HG03571 (cell line): ENCODE measurements around the gene FOXF2.

Experiments used
- ATAC-seq: cut with Tn5 transposase; IDR thresholded peaks from one replicate; pipeline ENCODE4 v1.9.1; 2021; ENCODE audit not compliant: unreplicated experiment

The FOXF2 gene

DNA sequence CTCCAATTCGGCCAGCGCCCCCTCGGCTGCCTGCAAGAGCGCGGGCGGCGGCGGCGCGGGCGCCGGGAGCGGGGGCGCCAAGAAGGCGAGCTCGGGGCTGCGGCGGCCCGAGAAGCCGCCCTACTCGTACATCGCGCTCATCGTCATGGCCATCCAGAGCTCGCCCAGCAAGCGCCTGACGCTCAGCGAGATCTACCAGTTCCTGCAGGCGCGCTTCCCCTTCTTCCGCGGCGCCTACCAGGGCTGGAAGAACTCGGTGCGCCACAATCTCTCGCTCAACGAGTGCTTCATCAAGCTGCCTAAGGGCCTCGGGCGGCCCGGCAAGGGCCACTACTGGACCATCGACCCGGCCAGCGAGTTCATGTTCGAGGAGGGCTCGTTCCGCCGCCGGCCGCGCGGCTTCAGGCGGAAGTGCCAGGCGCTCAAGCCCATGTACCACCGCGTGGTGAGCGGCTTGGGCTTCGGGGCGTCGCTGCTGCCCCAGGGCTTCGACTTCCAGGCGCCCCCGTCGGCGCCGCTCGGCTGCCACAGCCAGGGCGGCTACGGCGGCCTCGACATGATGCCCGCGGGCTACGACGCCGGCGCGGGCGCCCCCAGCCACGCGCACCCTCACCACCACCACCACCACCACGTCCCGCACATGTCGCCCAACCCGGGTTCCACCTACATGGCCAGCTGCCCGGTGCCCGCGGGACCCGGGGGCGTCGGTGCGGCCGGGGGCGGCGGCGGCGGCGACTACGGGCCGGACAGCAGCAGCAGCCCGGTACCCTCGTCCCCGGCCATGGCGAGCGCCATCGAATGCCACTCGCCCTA is 963 bp downstream of the FOXF2 start:
- ATAC-seq, result no peak

DNA sequence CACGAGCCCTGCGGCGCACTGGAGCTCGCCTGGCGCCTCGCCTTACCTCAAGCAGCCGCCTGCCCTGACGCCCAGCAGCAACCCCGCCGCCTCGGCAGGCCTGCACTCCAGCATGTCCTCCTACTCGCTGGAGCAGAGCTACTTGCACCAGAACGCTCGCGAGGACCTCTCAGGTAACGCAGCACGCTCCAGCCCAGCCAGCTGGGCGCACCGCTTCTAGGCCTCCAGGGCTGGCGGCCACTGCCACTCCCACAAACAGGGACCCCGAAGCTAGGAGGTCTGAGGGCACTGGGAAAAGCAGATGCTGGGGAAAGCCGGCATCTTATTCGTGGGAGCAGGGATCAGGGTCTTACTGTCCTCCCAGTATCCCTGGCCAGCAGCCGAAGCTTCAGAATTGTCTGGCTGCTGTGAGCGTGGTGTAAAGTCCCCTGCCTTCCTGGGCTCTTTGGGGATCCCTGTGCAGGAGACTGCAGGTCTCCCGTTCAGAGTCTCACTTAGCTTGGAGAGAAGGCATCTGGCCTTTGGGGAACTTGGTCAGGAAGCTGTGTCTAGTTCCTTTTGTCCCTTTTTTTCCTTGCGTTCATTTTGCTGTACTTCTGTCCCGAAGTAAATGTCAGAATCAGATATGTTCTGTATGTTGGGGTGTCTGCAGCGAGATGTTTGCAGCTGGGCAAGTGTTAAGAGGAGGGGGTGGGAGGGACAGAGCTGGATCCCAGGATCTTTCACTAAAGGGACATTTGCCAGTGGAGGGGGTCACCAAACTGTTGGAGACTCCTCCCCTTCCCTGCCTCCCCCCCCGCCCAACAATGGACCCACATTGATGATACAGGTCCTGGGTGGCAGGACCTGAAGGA is 1.8 kb downstream of the FOXF2 start:
- no peak for ATAC-seq

DNA sequence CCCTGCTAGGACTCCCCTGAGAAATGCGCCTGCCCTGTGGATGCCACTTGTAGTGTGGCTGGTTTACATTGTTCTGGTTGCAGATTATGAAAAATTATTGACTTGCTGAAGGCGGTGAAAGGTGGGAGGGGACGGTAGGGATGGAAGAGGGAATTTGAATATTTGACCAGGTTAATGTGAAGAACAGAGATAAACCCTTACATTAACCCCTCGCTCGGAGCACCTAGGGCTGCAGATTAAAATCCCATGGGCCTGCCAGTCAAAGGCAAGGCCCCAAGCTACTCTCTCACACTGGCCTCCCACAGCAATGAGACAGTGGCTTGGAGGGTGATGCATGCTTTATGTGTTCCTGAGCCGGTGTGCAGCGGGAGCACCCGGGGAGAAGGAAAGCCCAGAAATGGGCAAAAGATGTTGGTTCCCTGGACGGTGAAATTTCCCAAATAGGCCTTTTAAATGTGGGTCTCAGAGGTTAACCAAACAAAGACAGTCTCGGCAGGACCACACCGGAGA is 2.5 kb downstream of the FOXF2 start:
- ATAC-seq, result no peak

DNA sequence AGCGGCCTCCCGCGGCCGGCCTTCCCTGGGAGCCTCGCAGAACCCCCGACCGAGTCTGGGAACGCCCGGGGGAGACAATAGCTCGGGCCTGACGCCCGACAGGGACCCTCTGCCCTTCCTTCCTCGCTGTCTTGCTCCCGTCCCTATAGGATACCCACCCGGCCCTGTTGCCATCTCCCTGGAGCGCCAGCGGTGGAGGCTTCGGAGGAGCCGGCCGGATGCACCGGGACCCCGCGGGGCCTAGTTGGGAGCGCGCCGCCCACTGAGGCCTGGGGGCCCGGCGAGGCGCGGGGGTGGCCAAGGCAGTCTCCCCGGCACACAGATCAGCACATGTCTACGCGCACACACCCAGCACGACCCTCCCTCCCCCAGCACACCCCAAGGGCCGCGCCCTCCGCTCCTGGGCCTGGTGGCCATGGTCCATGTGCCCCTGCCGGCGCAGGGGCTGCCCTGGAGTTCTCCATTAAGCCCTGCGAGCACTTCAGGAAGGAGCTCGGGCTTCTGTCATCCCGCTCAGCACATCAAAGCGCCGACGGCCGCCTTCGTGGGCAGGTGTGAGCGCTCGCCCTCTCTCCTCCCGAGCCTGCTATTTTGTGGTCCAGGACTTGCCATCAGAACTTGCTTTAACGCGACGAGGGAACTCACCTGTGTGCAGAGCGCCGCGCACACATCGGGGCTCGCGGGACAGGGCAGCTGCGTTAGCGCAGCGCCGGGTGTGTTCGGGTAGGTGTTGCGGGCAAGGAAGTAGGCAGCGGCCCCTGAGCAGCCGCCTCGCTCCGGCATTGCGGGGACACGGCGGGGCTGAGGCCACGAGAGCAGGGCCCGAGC is 3.7 kb downstream of the FOXF2 start:
- ATAC-seq, result no peak

GRCh38 chr6:1393641-1394283 is 4.4 kb downstream of the FOXF2 start:
- ATAC-seq, result no peak

DNA sequence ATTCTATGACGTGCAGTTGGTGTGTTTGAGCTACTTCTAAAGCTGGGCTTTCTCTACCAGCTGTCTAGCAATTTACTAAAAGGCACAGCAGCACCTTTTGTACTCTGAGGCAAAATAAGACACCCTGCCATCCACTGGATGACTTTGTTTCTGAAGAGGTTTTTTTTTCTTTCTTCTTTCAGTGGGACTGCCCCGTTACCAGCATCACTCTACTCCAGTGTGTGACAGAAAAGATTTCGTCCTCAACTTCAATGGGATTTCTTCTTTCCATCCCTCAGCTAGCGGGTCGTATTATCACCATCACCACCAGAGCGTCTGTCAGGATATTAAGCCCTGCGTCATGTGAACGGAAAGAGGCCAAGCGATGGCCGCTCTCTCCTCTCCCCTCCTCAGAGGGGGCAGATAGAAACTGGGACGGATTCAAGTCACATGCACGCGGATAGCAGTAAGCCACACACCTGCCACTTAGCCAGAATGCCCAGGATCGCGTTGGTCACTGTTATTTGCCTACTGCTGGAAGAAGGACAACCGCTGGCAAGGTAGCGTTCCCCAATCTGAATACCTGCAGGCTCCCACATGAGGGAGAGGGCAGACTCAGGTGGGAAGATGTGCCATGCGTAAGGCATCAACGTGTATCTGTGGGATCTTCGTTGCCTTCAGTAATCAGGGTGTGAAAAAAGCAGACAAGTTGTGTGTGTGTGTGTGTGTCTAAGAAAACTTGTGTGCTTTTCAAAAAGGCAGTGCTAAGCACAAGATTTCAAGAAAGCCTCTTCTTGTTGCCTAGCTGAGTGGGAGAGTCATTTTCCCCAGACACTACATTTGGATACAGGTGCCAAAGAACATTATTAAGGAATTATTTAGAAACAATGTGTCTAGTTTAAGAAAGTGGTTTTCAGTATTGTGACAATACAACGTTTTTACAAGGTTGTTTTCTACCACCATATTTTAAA is 5.4 kb downstream of the FOXF2 start:
- no peak for ATAC-seq

- ATAC-seq, result no peak
These were observed 6.1 kb downstream of the FOXF2 start for GRCh38 chr6:1395506-1395905.

DNA sequence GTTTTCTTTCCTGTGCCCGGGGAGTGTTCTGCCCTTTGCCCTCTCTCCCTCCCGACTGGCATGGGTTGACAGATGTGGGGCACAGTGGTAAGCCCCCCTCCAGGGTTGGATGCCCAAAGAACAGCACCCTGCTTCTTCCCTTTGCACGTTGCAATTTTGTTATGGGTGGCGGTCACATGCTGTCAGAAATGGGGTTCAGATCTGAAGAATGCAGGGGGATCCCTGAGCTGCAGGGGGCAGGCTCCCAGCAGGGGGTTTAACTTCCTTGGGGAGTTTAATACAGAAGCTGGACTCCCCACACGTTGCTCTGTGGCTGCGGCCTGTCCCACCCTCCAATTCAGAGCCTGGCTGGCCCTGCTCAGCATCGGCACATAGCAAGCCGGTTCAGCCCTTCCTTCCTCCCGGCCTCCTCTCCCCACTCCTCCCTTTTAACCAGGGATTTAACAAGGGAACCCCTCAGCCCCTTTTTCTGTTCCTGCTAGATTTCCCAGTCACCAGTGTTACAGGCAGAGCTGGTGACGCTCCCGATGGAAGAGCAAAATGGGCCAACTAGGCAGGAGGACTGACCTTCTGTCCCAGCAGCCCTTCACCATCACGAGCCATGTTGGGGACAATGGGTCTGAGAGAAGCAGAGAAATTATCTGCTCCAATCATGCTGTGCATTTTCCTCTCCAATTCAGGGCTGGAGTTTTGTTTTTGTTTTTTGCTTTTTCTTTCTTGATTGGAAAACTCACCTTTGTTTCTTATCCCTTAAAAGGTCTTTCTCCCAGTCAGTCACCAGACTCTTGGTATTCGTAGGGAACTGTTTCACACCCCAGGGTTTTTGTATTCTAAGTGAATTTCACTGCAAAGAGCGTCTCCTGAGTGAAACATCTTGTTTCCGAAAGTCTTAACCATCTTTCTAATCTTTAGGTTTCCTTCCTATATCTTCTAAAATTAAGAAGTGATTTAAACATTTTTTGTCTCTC is 6.8 kb downstream of the FOXF2 start:
- ATAC-seq, result no peak

DNA sequence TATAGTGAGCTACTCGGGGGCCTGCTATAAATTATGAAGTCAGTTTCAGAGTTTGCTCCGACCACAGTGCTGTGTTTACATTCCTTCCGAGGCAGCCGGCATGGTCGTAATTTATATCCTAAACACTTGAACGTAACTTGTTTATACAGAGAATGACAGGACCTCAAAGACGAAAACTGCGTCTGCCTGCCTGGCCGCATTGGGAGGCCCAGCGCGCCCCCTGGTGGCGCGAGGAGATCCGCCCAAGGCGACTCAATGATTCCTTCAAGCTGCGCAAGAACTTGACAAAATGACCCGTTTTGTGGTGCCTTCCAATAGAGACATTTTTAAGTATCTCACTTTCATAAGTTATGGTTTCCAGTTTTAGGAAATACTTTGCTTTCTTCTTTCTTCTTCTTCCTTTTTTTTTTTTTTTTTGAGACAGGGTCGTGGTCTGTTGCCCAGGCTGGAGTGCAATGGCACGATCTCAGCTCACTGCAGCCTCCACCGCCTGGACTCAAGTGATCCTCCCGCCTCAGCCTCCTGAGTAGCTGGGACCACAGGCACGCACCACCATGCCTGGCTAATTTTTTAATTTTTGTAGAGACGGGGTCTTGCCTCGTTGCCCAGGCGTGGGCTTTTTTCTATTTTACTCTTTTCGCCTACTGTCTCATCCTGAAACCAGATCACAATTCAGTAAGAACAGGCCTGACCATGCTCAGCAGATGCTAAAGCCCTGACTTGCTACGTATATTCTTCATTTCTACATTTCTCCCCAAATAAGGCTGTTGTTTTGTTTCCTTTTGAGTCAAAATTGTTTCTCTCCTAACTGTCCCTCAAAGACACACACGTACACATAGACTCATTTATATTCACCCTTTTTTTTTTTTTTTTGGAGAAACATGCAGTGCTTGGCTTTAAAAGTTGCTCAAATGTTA is 7.8 kb downstream of the FOXF2 start:
- ATAC-seq, result no peak

DNA sequence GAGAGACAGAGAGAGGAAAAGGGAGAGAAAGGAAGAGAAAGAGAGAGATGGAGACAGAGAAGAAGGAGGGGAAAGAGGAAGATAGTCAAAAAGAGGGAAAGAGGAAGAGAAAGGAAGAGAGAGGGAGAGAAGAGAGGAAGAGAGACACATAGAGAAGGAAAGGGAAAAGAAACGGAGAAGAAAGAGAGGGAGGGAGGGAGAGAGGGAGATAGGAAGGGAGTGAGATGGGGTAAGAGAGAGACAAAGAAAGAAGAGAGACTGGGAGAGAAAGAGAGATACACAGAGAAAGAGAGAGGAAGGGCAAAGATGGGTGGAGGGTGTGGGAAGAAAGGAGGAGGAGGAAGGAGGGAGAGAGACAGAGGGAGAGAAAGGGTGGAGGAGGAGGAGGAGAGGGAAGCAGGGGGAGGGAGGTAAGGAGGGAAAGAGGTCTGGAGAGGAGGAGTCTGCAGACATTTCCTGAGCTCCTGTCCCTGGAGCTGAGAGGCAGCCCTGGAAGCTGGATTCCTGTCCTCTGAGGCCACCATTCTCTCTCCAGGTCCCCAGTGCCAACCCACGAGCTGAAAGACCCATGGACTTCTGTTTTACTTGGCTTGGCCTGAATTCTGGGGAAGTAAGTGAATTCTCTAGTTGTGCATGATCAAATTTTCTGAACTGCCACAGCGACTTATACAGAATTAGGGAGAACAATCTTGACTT is 9.9 kb downstream of the FOXF2 start:
- no peak for ATAC-seq

- no peak for ATAC-seq
These were observed 10.9 kb downstream of the FOXF2 start for GRCh38 chr6:1400126-1400850.

DNA sequence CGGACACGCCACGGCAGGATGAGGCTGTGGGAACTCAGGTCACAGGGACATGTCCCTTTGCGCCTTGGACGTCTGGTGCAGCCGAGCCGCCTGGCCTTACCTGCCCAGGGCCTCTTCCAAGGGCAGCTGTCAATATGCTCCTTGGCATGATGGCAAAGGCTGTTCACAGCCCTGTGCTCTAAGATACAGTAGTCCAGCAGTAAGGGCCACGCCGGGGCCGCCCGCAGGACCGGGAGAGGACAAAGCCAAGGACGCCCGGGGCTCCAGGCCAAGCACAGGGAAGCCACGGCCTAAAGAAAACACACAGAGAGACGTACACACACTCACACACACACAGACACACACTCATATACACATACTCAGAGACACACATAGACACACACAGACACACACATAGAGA is 13.0 kb downstream of the FOXF2 start:
- ATAC-seq, result no peak

- ATAC-seq, result no peak
These were observed 13.5 kb downstream of the FOXF2 start for GRCh38 chr6:1402868-1403267.

- no peak for ATAC-seq
These were observed 14.7 kb downstream of the FOXF2 start for GRCh38 chr6:1403851-1404712.

DNA sequence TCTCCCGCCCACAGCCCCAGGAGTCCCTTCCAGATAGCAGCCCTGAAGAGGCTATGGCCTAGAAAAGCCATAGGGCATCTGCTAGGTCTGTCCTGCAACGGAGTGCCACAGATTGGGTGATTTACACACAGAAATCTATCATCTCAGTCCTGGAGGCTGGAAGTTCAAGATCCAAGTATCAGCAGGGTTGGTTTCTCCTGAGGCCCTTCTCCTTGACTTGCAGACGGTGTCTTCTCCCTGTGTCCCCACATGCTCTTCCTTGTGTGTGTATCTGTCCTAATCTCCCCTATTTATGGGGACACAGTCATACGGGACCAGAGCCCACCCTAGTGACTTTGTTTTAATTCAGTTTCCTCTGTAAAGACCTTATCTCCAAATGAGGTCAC is 15.3 kb downstream of the FOXF2 start:
- no peak for ATAC-seq
